Lung microvascular endothelial cell (primary cell): ENCODE measurements around the gene IMMP2L. TPM values are rescaled to one million over a fixed set of nuclear protein-coding genes. Genes with fewer than 3 reads are reported as not detected.
"Not testable (repeated sequence)": the region's sequence is repeated elsewhere in the genome, so short reads cannot be mapped to it uniquely, and the experiment has no call there.

Source experiments
- DNase-seq, 2 donors: peaks; one replicate each; pipeline versions ENCODE4 v3.0.0 to v3.0.0-alpha.2; 2010; ENCODE audit warnings: low read depth in 2 of 2
- total RNA-seq: library from RNA; depleted of rRNA; stranded (reverse); fragments of >200 nt; gene quantifications from 2 replicates; pipeline ENCODE4 v1.2.1, GENCODE V29; 2014

IMMP2L gene
- total RNA-seq, 1 donor from 2014 or later = 9.1 TPM

DNA sequence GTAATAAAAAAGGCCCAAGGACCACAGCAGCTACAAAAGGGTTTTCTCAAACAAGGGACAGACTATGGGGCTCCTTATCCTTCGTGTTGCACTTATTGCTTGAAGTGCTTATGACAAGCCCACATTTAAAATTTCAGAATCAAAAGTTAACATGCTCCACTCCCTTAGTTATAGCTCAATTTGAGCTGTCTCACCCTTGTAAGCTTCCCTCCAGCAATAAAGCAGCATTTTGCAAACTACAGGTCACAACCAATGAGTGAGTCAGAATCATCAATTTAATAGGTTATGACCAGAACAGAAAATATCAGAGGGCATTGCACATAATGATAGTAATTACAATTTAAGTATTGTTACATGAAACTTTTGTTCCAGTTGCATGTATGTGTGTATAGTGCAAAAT lies 53.0 kb downstream of the IMMP2L start:
- DNase-seq = no peak

DNA sequence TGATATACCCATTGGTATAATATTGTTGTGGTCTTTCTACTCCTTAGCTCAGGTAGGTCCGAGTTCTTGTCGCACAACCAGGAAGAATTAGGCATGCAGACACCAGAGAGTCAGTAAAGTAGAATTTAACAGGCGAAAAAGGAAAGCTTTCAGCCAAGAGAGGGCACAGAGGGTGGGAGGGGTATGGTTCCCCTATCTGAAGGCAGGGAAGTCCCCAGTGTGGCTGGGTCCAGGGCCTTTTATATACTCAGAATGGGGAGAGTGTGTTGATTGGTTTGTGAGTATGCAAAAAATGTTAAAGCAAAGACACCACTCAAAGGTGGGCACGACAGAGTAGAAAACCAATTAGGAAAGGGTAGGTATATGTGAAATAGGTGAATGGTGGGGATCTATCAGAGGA lies 53.9 kb downstream of the IMMP2L start:
- no peak for DNase-seq

DNA sequence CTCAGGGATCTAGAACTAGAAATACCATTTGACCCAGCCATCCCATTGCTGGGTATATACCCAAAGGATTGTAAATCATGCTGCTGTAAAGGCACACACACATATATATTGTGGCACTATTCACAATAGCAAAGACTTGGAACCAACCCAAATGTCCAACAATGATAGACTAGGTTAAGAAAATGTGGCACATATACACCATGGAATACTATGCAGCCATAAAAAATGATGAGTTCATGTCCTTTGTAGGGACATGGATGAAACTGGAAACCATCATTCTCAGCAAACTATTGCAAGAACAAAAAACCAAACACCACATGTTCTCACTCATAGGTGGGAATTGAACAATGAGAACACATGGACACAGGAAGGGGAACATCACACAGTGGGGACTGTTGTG lies 56.9 kb downstream of the IMMP2L start:
- DNase-seq = not testable (repeated sequence)

DNA sequence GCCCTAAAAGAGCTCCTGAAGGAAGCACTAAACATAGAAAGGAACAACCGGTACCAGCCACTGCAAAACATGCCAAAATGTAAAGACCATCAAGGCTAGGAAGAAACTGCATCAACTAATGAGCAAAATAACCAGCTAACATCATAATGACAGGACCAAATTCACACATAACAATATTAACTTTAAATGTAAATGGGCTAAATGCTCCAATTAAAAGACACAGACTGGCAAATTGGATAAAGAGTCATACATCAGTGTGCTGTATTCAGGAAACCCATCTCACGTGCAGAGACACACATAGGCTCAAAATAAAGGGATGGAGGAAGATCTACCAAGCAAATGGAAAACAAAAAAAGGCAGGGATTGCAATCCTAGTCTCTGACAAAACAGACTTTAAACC lies 60.5 kb downstream of the IMMP2L start:
- not testable (repeated sequence) for DNase-seq

DNA sequence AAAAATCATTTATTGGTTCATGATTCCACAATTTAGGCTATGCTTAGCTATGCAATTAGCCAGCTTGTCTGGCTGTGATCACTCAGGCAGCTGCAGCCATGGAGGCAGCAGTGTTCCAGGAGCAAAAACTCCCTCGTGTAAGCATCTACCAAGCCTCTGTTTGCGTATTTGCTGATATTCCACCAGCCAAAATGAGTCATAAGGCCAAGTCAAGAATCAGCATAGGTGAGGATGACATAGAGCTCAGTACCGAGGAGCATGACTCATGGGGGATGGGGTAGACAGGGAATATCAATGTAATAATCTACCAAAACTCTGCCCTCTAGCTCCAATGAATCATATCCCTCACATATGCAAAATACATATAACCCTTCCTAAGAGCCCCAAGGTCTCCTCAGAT lies 63.3 kb downstream of the IMMP2L start:
- peak in 1 of 2 donors; percentile 43 for DNase-seq

DNA sequence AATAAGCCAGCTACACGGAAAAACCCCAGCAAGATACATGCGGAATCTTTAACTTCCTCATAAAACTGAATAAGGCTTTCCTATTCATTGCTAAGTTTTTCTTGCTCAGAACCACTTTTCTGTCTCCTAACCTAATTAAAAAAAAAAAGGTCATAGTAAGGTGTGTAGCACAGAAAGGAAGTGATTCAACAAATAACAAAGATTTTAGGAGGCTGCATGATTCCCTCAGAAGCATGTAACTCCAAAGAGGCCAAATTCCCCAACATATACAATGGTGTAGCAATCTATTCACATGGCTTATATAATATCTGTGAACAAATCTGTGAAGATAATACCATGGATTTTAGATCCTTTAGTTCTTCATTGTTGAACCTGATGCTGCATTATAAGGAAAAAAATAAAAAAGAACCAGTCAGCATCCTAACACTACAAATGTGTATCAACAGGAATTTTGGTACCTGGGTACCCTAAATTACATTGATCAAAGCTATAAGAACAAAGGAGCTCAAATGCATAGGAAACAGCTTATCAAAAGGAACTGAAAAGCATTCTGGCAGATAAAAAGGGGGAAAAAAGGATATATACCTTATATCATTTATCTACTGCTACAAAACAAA lies 63.8 kb downstream of the IMMP2L start:
- no peak for DNase-seq

DNA sequence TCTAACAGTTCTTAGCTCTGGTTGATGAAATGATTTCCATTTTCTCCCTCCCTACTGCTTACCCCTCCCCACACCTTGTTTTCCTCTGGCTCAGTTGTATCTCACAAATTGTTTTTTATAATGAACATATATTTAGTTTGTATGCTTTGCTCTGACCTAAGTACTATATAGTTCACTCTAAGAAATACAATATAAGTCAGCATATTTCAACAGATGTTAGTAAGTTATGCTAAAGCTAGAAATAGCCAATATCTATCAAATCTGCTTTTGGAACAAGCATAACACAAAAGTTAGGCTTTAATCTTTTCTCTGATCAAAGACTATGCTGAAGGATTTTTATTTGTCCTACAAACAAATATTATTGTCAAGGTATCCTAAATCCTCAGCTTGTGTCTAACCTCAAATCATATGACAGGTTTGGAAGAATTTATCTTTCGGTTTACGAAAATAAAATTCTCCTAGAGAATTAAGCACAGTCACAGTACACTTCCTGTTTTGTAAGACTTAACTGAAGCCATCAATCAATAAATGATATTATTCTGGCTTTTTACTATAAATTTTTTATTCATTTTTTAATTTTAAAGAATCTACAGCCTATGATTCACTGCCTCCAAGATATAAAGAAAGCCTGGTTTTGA lies 67.0 kb downstream of the IMMP2L start:
- DNase-seq = no peak

DNA sequence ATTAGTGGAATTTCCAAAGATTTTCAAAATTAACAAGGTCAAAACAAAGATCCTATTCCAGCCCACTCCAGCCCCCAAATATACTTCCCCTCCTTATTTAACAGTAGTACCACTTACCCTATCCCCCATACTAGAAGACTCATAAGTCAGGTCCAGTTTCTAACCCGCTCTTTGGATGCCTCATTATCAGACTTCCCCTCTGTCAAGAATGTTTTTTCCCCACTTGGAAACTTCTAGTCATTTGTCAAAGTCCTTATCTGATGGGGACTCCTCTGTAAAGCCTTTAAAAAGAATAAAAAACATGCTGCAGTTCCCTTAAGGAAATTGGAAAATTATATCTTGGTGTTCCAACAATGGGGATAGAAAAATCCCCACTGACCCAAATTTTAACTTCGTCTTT lies 70.1 kb downstream of the IMMP2L start:
- DNase-seq = no peak

DNA sequence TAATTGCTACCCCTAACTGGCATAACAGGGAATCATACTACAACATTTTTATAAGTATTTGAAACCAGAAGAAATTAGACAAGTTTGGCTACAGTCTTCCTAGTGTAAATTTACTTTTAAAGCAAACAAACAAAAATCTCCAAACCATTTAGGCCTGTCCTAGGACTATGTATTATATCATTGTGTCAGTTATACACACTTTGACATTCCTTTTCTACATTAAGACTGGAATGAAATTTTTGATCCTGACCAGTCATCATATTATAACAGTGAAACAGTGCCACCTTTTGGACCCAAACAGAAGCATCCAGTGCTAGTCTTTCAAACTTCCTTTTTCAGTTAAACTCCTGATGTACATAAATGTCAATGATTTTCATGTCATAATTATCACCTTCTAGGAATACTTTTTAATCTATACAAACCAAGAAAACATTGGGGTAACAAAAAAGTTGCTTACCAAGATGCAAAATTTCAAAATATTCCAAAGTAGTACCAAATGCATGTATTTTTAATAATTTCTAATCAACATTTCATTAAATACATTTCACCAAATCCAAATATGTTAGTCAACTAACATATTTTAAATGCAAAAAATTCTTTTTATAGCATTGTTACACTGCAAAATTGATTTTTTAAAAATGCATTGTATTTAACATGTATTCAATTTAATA lies 75.7 kb downstream of the IMMP2L start:
- peak; percentile 55 to 73 for DNase-seq

DNA sequence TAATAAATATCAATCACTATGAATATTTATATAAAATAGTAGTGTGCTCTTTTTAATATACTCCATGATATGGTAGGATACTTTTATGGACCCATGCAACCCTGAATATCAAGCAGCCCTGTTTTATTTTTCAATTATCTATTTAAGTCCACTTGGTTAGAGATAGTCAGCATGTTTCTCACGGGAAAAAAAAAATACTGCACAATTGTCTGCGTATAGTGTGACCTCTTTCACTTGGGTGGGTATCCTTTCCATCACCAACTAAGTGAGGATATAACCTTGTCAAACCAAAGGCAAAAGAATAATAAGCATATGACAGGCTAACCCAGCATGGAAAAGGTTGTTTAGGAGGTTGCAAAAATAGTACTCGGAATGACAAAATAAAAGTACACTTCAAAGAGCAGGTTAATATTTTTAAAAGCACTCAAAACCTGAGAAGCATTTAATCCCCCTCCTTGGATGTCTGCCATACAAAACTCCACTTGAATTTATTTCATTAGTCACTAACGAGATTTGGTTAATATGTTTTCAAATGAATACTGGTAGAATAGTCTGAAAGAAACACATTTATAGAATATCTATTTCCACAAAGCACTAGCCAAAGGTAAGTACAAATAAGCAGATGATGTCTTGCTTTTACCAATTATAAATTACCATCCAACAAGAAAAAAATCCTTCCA lies 76.5 kb downstream of the IMMP2L start:
- DNase-seq = no peak

DNA sequence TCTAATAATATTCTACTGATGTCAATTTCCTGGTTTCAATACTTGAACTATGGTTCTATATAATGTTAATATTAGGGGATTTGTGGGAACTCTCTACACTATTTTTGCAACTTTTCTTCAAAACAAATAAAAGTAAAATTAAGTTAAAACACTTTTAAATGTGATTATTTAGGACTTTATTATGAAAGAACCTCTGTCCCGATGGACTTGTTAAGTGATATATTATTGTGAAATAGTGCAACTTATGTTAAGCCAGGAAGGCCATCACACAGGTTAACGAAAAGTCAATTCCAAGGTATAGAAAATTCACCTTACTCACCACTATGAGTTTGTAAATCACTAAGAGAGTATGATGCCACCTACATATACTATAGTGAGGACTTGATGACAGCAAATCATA lies 79.2 kb downstream of the IMMP2L start:
- no peak for DNase-seq

DNA sequence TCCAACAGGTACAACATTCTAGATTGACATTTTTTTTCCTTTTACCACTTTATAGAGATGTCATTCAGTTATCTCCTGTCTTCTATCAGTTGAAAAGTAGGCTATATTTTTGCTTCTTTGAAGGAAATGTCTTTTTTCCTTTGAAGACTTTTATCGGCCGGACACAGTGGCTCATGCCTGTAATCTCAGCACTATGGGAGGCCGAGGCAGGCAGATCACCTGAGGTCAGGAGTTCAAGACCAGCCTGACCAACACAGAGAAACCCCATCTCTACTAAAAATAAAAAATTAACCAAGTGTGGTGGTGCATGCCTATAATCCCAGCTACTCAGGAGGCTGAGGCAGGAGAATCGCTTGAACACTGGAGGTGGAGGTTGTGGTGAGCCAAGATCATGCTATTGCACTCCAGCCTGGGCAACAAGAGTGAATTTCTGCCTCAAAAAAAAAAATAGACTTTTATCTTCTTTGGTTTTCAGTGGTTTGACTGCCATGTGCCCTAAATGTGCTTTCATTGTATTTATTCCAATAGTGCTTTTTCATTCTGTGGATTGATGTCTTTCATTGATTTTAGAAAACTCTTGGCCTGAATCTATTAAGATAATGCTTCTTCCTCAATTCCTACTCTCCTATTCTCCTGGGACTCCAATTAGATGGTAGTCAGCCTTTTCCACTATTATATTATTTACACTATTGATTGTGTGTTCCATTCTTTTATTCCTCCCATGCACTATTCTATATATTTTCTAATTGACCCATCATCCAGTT lies 84.6 kb downstream of the IMMP2L start:
- no peak for DNase-seq

DNA sequence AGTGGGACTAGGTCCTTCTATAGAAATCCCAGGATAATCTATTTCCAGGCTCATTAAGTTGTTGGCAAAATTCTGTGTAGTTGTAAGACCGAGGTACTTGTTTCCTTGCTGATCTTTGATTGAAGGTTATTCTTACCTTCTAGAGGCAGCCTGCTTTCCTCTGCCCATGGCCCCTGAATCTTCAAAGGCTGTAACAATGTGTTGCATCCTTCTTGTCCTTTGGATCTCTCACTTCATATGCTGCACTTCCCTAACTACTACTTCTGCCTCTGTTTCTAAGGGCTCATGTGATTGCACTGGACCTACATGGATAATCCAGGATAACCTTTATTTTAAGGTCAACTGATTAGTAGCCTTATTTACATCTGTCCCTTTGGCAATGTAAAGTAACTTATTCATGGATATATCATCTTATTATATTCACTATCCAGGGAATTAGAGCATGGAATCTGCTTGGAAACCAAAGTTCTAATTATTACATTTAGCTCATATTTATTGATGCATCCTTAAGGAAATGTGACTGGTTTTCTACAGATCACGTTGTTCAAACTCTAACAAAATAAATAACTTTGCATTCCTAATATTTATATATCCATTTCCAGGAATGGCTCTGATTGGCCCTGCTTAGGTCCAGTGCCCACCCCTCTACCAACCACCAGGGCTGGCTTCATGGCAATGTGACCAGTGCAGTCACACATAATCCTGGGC lies 85.6 kb downstream of the IMMP2L start:
- DNase-seq = no peak

DNA sequence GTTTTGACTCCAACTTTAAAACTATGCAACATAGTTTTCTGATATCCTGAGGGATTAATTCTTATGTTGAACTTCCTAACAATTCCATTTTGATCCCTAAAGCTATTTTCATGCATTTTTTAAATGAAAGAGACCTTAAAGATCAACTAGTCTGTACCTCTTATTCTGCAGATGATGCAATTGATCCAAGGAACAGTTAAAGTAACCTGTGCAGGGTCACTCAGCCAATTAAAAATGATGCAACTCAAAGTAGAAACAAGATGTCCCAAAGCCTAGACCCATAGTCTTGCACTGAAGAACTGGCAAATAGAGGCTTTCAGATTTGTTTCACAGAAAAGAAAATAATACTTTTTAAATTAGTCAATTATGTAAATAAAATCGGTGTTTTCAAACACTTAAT lies 86.3 kb downstream of the IMMP2L start:
- DNase-seq = no peak

DNA sequence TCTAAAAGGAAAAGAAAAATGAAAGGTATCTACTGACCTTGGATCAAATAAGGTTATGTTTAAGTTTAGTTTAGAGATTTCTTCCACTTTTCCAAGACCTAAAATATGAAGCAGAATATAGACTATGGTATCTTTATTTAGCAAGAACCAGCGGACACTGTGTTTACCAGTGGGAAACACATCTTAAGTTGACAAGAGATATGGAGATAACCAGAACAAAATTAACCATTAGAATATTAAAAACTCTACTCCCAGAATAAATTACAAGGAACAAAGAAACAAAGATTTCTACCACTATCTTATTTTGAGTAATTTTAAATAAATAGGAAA lies 86.9 kb downstream of the IMMP2L start:
- DNase-seq = no peak

DNA sequence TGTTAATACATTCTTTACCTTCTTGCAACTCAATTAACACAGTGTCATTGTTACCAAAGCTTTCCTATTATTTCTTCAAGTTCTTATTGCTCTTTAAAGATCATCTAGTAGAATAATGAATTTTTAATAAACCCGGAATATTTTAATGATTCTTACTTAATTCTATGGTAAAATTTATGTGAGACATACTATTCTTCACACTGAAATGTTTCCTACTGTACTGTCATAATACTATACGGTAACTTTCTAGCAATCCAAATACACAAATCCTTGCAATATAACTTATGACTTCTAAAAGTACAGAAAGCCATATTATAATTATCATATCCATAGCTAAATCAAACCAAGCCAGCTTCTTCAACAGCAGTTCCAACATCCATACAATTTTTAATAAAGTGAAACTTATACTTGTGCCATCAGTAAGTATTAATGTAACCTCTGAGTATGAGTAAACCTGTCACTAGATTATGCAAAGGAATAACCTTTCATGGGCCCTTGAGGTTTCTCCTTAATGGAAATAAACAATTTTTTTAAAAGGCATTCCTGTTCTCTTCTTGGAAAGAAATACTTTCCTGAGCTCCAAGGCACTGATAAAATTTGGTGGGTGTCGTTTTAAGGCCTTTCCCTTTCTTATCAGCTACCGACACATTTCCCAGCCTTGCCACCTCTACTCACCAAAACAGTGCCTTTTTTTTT lies 87.4 kb downstream of the IMMP2L start:
- no peak for DNase-seq

DNA sequence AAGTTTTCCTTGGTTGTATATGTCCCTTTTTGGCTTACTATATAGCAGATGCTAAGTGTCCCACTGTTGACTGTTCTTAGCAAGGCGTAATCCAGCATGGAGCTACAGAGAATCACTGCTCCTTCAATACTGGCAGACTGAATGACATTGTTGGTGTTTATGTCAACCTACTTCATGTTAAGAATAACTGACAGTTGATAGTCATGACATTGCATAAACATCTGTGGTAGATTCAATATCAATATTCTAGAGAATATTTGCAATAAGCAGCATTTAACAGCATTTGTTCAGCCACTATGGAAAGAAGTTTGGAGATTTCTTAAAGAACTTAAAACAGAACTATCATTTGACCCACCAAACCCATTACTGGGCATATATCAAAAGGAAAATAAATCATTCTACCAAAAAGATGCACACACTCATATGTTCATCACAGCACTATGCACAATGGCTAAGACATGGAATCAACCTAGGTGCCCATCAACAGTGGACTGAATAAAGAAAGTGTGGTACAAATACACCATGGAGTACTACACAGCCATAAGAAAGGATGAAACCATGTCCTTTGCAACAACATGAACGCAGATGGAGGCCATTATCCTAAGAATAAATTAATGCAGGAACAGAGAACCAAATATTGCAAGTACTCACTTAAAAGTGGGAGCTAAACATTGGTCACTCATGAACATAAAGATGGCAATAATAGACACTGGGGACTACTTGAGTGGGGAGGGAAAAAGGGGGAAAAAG lies 88.7 kb downstream of the IMMP2L start:
- DNase-seq = no peak

DNA sequence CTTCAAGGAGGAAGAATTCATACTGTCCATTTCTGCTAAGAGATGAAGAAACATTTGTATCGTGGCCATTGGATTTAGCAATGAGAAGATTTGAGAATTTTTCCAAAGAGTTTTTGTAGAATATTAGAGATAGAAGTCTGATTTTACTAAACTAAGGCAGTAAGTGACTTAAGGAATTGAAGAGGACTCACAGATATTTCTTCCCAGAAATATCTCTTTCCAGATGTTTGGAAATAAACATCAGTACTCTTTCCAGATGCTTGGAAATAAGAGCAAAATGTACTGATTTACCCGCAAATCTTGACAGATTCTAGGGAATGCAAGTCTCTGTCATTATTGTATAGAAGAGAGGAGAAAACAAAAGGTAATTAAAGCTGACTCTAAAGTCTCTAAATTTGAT lies 91.3 kb downstream of the IMMP2L start:
- no peak for DNase-seq

DNA sequence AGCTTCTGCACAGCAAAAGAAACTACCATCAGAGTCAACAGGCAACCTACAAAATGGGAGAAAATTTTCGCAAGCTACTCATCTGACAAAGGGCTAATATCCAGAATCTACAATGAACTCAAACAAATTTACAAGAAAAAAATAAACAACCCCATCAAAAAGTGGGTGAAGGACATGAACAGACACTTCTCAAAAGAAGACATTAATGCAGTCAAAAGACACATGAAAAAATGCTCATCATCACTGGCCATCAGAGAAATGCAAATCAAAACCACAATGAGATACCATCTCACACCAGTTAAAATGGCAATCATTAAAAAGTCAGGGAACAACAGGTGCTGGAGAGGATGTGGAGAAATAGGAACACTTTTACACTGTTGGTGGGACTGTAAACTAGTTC lies 92.4 kb downstream of the IMMP2L start:
- DNase-seq = not testable (repeated sequence)

DNA sequence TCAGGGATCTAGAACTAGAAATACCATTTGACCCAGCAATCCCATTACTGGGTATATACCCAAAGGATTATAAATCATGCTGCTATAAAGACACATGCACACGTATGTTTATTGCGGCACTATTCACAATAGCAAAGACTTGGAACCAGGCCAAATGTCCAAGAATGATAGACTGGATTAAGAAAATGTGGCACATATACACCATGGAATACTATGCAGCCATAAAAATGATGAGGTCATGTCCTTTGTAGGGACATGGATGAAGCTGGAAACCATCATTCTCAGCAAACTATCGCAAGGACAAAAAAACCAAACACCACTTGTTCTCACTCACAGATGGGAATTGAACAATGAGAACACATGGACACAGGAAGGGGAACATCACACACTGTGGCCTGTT lies 96.5 kb downstream of the IMMP2L start:
- not testable (repeated sequence) for DNase-seq
